GM13977 (cell line): ENCODE measurements around the gene YPEL5.

Experiments used
- DNase-seq: peaks from one replicate; pipeline ENCODE4 v3.0.0; 2012; ENCODE audit warnings: low spot score
- CTCF ChIP-seq: IDR thresholded peaks from 2 replicates; pipeline ENCODE4 v1.5.1; 2012; ENCODE audit warnings: mild to moderate bottlenecking, control low read depth; ENCODE audit not compliant: insufficient read depth; ENCODE audit errors: extremely low read depth, missing control alignments
- in situ Hi-C: fragments of 300-500 bp; cut with MboI; formaldehyde crosslinking; loops from one replicate; pipeline ENCODE4 v1.12.0; 2022; ENCODE audit warnings: low sequenced_read_pairs, low pct_unique_long_range_greater_than_20kb, mixed read lengths, inconsistent platforms; ENCODE audit not compliant: unreplicated experiment

The YPEL5 gene

GRCh38 chr2:30147715-30148610 lies 1.2 kb downstream of the YPEL5 start:
- in situ Hi-C loops, result no loop called here
- peak; percentile 92 for DNase-seq
- peak; percentile 59 for TF ChIP-seq CTCF

- TF ChIP-seq CTCF, result no peak
- no peak for DNase-seq
- in situ Hi-C loops, result no loop called here
Measured at GRCh38 chr2:30148850-30149249, 2.0 kb downstream of the YPEL5 start.

- no peak for TF ChIP-seq CTCF
- in situ Hi-C loops, result no loop called here
- DNase-seq, result no peak
Measured at GRCh38 chr2:30149513-30149912, 2.7 kb downstream of the YPEL5 start.

GRCh38 chr2:30149976-30150375 lies 3.2 kb downstream of the YPEL5 start:
- no peak for TF ChIP-seq CTCF
- no peak for DNase-seq
- in situ Hi-C loops, result no loop called here

GRCh38 chr2:30150786-30151185 lies 4.0 kb downstream of the YPEL5 start:
- no peak for DNase-seq
- in situ Hi-C loops, result no loop called here
- TF ChIP-seq CTCF, result no peak

GRCh38 chr2:30152385-30152784 lies 5.6 kb downstream of the YPEL5 start:
- no peak for TF ChIP-seq CTCF
- DNase-seq, result no peak
- in situ Hi-C loops, result no loop called here
